Stimulated activated CD4-positive, alpha-beta T cell treated with anti-CD3 and anti-CD28 coated beads, Interleukin-4, amount 100 ng/mL, for 4 hours (primary cell): ENCODE measurements around the gene NXPH1.

ENCODE experiments used
- DNase-seq, 2 experiments: peaks; one replicate each; pipeline ENCODE4 v3.0.0-alpha.2; 2020

The NXPH1 gene

GRCh38 chr7:8433477-8434289 is at the start of gene NXPH1:
Gene NXPH1 (plus strand): TSS chr7:8433609.
- DNase-seq: no peak

- DNase-seq: no peak
Measured at GRCh38 chr7:8384901-8385300, 48.5 kb upstream of the NXPH1 start.

- DNase-seq: no peak
Measured at GRCh38 chr7:8386926-8387550, 46.4 kb upstream of the NXPH1 start.

DNA sequence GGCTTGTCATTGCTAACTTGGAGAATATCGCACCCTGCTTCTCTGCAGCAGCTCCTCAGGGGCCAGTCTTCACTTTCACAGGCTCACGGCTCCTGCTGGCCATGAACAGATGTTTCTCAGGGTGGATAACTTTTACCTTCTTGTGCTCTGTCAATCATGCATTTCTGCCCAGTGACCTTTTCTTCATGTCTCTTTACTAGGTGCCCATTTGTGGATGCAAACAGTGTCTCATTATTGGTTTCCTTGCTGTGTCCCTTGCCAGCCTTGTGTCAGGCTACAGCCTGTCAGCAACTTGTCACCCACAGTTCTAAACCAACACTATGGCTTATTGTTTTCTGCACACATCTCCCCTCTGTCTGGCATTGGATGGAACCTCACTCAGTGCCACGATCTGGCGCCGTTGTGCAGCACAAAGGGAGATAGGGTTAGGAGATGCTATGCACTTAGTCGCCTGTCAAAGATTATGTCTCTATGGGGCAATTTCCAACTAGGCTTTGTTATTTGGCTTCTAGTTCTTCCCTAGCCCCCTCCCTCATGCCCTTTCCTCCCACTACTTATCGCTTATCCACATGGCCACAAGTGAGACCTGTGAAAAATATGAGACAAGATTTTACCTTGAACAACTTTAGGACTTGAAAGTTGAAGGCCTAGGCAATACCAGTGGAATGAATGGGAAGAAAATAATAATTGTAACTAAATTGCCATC is 45.7 kb upstream of the NXPH1 start:
- DNase-seq: no peak

GRCh38 chr7:8388257-8388625 is 45.2 kb upstream of the NXPH1 start:
- DNase-seq: no peak

- DNase-seq: no peak
Measured at GRCh38 chr7:8389593-8390261, 43.7 kb upstream of the NXPH1 start.

DNA sequence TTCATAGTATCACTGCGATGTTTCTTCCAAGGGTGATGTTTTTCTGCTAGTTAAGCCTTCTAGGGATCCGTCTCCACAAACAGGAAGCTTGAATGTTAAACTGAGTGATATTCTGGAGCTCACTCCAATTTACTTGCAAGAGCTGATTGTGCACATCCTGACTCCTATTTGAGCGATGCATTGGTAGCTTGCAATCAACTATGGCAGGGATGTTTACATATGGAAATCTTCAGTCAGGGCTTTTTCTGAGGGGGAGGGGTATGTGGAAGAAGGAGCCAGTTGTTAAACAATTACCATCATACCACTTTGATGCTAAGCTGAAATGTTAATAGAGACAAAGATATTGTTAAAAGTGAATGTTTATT is 43.2 kb upstream of the NXPH1 start:
- DNase-seq: no peak

GRCh38 chr7:8391353-8392062 is 41.9 kb upstream of the NXPH1 start:
- no peak for DNase-seq

DNA sequence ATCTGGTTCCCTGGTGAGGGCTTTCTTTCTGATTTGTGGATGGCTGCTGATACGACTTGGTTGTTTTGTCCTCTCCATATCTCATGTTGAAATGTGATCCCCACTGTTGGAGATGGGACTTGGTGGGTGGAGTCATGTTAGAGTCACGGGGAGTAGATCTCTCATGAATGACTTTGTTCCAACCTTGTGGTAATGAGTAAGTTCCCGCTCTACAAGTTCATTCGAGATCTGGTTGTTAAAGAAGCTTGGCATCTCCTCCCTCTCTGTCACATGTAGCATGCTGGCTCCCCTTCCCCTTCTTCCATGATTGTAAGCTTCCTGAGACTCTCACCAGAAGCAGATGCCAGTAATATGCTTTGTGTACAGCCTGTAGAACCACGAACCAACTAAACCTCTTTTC is 37.1 kb upstream of the NXPH1 start:
- no peak for DNase-seq

DNA sequence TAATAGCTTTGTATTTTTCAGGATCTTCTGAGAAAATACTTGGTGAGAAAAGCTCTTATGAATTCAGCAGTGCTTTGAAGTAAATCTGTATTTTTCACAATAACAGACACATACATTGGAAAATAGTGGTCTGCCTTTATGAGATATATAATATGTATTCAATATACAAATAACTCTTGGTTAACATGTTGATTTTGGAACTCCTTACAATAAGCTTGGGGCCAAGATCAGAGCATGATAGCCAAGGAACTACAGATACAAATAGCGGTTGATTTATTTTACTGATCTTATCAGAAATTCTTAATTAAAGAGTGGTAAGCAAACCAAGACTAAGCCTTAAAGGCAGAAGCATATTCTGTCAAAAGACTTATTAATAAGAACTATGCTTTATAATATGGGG is 24.5 kb upstream of the NXPH1 start:
- no peak for DNase-seq

GRCh38 chr7:8411103-8411502 is 22.3 kb upstream of the NXPH1 start:
- no peak for DNase-seq

GRCh38 chr7:8413600-8413999 is 19.8 kb upstream of the NXPH1 start:
- no peak for DNase-seq

DNA sequence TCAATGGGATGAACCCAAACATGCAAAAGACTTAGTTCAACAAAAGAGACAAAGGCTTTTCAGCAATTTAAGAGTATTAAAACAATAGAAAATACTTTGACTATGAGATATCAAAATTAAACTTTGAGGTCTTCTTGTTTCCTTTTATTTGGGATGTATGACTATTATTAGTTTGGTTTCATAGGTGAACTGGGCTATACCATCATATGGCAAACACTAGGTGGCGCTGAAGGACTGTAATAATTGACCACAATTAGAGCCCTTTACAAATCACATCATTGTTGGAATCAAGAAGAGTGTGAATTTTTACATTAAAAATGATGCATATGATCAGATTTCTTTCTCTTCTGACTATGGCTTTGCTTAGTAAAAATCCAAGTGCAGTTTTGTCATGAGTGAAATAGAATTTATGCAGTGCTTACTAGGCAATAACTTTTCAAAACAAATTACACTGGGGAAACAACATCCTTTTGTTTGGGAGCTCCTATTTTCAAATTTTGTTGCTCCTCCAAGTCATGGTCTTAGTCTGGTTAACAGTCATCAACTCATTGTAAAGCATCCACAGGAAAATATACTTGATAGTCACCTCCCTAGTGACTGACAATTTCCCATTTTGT is 14.7 kb upstream of the NXPH1 start:
- DNase-seq: peak in 1 of 2 experiments; percentile 15

- no peak for DNase-seq
Measured at GRCh38 chr7:8422177-8422576, 11.2 kb upstream of the NXPH1 start.

DNA sequence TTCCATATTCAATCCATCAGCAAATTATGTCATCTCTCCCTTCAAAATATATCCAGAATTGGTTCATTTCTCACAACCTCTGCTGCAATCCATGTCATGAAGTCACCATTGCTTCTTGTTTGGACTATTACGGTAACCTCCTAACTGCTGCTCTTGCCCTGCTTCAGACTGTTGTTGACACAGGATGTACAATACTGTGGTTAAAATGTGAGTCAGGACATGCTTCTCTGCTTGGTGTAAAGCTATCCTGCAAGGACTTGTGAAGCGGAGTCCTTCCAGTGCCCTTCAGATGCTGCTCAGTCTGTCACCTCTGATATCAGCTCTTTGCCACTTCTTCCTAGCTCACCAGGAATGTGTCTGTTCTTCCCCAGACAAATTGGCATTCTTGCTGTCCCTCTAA is 10.4 kb upstream of the NXPH1 start:
- DNase-seq: no peak

- no peak for DNase-seq
Measured at GRCh38 chr7:8425223-8425622, 8.2 kb upstream of the NXPH1 start.

- DNase-seq: no peak
Measured at GRCh38 chr7:8430643-8431042, 2.8 kb upstream of the NXPH1 start.

DNA sequence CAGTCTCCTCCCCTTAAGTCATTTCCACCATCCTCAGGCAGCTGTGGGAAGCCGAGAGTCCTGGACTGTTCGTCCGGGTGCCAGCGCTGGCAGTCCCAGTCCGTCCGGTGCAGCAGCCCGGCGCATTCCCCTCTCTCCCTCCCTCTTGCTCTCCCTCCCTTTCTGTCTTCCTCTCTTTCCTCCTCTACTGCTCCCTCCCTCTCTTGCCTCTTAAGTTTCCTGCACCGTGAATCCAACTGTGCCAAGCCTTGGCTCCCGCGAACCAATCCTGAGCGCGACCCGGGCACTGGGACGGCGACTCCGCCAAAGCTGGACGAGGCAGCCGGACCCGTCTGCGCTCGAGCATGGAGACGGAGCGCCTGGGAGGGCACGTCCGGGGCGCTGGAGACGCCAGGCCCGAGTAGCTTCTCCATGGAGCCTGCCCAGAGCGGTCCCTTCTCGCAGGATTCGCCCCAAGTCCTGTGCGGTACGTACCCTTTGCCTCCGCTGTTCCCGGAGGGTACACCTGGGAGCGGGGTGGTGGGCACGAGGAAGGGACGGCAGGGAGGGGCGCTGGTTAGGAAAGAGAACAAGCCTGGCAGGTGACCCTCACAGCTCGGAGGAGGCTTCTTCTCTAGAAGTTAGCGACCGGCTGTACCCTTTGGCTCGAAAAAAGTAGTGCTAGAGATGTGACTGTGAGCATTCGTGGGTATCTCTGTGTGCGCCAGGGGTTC is 1.0 kb downstream of the NXPH1 start:
- DNase-seq: no peak

DNA sequence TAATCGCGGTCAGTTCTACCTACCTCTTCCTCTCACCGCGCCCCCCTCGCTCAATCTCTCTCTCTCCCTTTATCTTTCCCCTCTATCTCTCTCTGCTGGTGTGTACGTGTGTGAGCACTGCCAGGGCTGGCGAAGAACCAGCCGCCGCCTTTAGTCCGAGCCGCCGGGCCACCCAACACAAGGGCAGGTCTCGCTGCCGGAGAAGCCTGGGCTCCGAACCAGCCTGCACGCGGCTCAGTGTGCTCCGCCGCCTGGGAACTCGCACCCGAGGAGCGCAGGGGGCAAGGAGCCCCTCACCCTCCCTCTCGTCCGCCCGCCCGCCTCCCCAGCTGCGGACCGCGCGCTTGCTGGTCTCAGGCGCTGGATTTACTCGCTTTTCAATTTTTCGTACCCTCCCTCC is 1.7 kb downstream of the NXPH1 start:
- no peak for DNase-seq

DNA sequence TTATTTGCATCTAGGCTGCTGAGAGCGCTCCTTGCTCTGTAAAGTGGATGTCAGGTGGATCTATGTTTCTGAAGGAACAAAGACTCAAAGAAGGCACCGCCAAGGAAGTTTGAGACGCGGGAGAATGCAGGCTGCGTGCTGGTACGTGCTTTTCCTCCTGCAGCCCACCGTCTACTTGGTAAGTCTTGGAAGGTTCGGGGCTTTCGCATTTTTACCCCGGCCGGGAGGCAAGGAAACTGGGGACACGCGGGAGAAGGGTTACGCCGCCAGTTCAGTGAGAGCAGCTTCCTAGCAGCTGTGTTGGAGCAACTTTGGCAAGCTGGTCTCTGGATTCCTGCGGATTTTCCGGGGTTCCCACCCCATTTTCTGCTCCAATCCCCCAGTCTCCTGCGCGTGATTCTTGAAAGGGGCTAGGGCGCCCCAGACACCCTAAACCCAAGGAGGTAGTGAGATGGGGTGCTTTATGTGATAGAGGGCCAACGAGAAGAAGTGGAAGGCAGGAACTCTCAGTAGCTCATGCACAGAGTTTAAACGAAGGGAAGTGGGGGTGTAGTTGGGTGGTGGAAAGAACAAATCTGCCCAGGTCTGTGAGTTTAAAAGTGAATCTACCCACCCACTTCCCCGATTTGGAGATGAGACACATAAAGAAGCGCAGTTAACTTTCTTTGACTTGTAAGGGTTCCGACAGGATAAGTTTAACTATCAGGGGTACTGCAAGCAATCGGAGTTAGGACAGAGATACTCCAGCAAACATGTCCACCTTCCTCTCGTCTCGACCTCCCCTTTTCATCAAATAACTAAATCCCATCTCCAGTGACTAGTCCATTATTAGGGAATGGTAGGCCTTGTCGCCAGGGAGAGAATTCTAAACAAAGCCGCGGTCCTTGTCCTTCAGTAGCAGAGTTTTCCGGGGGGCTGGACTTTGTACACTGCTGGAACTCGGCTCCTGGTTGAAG is 2.5 kb downstream of the NXPH1 start:
- no peak for DNase-seq

DNA sequence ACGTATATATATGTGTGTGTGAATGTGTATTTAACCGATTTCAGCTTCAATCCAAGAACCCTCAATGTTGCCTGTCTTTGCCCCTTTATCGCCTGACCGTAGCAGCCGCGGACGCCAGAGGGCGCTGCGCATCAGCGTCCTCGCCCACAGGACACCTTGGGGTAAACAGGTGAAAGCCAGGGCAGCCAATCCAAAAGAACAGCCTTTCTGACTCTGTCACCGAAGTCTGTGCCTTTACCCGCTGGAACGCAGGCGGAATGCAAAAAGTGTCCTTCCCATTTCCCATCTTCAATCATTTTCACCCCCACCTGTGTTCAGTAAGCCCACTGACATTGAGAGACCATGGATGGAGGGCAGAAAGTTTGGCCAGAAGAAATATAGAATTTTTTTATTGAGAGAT is 3.6 kb downstream of the NXPH1 start:
- DNase-seq: no peak
